GM21723 (cell line): ENCODE results near the gene MPZL1.
"Not testable (repeated sequence)": the region's sequence is repeated elsewhere in the genome, so short reads cannot be mapped to it uniquely, and the experiment has no call there.

Source experiments
- ATAC-seq: cut with Tn5 transposase; IDR thresholded peaks from one replicate; pipeline ENCODE4 v1.9.1; 2021; ENCODE audit warnings: mild to moderate bottlenecking, moderate library complexity; ENCODE audit not compliant: unreplicated experiment

MPZL1 gene

GRCh38 chr1:167718914-167719691, 2.7 kb upstream of the MPZL1 start:
- no peak for ATAC-seq

DNA sequence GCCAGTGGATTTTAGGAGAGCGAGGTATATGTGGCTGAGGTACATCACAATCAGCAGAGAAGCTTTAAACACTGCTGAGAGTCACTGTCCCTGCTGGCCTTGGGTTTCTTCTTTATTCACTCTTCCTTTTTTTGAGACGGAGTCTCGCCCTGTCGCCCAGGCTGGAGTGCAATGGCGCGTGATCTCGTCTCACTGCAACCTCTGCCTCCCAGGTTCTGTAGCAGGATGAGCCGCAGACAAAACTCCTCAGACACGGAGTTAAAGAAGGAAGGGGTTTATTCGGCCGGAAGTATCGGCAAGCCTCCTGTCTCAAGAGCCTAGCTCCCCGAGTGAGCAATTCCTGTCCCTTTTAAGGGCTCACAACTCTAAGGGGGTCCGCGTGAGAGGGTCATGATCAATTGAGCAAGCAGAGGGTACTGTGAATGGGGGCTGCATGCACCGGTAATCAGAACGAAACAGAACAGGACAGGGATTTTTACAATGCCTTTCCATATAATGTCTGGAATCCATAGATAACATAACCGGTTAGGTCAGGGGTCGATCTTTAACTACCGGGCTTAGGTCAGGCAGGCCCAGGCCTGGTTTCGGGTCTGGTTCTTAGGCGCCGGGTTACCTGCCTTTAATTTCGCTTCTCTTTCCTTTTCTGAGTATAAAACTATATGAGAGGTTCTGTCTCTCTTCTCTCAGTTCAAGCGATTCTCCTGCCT, 1.9 kb upstream of the MPZL1 start:
- ATAC-seq = not testable (repeated sequence)

- ATAC-seq = no peak
These were observed 691 bp upstream of the MPZL1 start for GRCh38 chr1:167720965-167721616.

- peak; percentile 36 for ATAC-seq
These were observed 529 bp downstream of the MPZL1 start for GRCh38 chr1:167722152-167722869.

DNA sequence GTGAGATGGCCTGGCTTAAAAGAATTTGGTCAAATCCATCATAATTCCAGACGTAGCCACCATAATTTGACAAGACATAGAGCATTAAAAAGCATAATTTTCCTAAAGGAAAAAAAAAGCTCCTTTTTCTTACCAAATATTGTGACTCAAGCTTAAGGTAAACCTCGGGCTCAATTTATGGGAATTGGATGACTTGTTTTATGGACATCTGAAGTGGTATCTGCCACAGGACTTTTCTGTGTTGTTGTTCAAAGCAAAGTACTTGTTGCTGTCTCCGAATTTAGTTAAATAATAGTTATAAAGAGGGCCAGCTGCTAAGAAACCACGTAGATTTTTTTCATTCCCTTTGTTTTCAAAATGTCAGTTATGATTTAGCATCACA, 1.1 kb downstream of the MPZL1 start:
- ATAC-seq = no peak

DNA sequence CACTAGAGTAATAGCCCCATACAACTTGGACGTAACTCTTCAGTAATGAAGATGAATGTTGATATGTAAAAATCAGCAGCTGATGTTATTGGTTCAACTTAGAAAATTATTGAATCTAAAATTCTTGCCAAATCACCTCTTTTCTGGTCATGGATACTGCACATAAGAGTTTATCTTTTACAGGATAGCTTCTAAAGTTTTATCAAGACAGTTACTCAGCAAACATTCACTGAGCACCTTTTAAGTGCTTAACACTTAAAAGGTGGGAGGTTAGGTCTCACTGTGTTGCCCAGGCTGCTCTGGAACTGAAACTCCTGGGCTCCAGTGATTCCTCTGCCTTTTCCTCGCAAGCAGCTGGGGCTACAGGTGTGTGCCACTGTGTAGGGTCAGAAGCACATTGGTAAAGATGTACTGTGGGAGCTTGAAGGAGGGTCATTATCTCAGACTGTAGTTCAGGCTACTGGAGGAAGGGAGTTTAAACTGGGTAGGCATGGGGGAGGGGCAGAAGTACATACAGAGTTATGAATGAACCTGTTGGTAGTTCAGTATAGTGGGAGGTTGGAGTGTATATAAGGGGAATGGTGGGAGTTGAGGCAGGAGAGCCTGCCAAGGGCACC, 2.0 kb downstream of the MPZL1 start:
- ATAC-seq = no peak

DNA sequence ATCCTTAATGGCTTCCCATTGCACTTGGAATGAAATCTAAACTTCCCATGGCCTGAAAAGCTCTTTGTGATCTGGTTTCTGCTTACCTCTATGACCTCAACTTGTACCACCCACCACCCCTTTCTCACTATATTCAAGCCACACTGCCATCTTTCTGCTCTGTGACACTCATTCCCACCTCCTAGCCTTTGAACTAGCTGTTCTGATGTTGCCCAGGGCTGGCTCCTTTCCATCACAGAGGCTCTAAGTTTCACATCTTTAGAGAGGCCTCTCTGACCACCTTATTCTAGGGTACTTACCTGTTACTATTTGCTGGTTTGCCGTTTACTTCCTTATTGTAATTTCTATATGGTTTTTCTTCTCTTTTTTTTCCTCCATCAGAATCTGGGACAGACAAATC, 4.2 kb downstream of the MPZL1 start:
- no peak for ATAC-seq

- ATAC-seq = no peak
These were observed 7.1 kb downstream of the MPZL1 start for GRCh38 chr1:167728818-167729410.

DNA sequence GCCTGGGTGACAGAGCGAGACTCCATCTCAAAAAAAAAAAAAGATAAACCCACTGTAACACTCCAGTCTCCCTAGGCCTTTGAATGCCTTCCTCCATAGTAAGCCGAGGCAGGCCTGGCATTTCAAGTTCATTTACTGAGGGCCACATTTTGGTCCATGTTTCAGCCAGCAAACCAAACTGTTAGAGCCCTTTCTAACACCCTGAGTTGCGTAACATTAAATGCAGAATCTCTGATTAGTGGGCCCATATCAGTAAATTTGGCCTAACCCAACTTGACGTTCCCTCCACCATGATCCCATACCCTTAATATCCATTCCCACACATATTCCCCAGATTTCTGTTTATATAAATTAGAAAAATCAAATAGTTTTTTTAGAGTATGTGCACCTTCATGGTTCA, 12.4 kb downstream of the MPZL1 start:
- no peak for ATAC-seq

GRCh38 chr1:167734841-167735240, 13.1 kb downstream of the MPZL1 start:
- ATAC-seq = no peak

DNA sequence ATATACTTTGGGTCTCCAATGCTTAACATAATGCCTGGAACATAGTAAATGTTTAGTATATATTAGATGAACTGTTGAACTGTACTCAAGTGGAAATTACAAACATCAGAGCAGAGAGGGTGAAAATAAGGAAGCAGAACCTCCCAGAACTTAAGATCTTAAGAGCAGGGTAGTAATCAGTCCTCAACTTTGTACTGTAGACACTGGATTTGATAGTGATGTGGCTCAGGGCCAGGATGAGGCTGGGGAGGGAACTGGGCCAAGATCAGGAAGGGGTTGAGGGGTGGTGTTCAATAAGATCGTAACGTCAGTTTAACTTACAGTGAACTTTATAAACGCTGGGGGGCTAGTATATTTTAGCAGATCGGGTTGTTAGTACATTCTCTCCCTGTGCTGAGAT, 15.4 kb downstream of the MPZL1 start:
- no peak for ATAC-seq

GRCh38 chr1:167738158-167738557, 16.4 kb downstream of the MPZL1 start:
- ATAC-seq = no peak

- ATAC-seq = no peak
These were observed 18.0 kb downstream of the MPZL1 start for GRCh38 chr1:167739752-167740151.

GRCh38 chr1:167741103-167741502, 19.3 kb downstream of the MPZL1 start:
- not testable (repeated sequence) for ATAC-seq

GRCh38 chr1:167742392-167743057, 20.7 kb downstream of the MPZL1 start:
- ATAC-seq = not testable (repeated sequence)

GRCh38 chr1:167744901-167745300, 23.1 kb downstream of the MPZL1 start:
- no peak for ATAC-seq

DNA sequence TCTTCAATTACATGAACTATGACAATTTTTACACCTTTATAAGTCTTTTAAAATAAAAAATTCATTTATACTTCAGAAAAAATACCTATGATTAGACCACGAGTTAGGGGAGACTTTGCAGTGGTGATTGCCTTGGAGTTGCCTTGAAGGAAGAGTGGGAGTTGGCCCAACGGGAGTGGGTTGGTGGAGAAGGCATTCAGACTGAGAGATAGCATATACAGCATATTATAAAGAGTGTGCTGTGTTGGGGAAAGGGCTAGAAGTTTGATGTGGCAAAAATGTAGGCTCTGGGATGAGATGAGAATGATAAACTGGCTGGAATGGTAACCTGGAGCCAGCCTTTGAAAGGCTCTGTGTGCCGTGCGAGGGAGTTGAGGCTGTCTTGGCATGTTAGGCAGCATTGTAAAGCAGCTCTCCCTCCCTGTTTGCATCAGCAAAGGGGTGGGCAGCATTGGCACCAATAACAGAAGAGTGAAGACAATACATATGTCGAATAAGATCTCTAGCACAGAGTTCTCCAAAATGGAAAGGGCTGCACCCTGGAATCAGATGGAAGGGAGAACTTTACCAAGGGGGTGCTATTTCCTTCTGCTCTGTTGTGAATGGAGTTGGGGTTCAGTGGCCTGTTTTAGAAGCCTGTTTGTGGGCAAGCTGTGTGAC, 24.4 kb downstream of the MPZL1 start:
- no peak for ATAC-seq

- no peak for ATAC-seq
These were observed 25.3 kb downstream of the MPZL1 start for GRCh38 chr1:167746988-167747655.

DNA sequence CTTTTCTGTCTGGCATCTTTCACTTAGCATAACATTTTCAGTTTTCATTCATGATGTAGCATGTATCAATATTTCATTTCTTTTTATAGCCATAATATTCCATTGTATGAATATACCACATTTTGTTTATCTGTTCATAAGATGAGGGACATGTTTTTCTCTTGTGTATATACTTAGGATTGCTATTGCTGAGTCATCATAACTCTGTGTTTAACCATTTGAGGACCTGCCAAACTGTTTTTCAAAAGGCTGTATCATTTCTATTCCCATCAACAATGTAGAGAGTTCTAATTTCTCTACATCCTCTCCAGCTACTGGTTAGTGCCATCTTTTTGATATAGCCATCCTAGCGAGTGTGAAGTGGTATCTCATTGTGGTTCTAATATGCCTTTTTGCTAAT, 26.2 kb downstream of the MPZL1 start:
- ATAC-seq = no peak
